Gastrocnemius medialis (tissue), 4 donors: Measurements from ENCODE around the gene RNF25.

Source experiments
- POLR2A ChIP-seq, 2 donors: fragments of 450-650 bp; IDR thresholded peaks; one replicate each; pipeline ENCODE4 v1.6.1; 2017; ENCODE audit warnings: antibody characterized with exemption in 2 of 2, mild to moderate bottlenecking in 2 of 2, moderate library complexity in 2 of 2
- TF ChIP-seq, protein P1 (sequence below), 5 experiments: fragments of 450-650 bp in 3 of 5; fragments of 200-600 bp in 2 of 5; sonication (generic) in 2 of 5; IDR thresholded peaks in 4 of 5; conservative IDR thresholded peaks in 1 of 5; 1 replicate in 4 of 5; 2 replicates in 1 of 5; pipeline ENCODE4 v1.5.1; 2016 to 2019; ENCODE audit warnings: antibody characterized with exemption in 5 of 5, mild to moderate bottlenecking in 3 of 5, moderate library complexity in 3 of 5

GRCh38 chr2:218709908-218710307 is 38.1 kb upstream of the RNF25 start:
- TF ChIP-seq, protein P1, sequence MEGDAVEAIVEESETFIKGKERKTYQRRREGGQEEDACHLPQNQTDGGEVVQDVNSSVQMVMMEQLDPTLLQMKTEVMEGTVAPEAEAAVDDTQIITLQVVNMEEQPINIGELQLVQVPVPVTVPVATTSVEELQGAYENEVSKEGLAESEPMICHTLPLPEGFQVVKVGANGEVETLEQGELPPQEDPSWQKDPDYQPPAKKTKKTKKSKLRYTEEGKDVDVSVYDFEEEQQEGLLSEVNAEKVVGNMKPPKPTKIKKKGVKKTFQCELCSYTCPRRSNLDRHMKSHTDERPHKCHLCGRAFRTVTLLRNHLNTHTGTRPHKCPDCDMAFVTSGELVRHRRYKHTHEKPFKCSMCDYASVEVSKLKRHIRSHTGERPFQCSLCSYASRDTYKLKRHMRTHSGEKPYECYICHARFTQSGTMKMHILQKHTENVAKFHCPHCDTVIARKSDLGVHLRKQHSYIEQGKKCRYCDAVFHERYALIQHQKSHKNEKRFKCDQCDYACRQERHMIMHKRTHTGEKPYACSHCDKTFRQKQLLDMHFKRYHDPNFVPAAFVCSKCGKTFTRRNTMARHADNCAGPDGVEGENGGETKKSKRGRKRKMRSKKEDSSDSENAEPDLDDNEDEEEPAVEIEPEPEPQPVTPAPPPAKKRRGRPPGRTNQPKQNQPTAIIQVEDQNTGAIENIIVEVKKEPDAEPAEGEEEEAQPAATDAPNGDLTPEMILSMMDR (IDR thresholded peaks at IDR 0.05 in 4 of 5, conservative IDR thresholded peaks at IDR 0.05 in 1 of 5), result no peak
- no peak for TF ChIP-seq POLR2A (IDR thresholded peaks at IDR 0.05)
